ENCODE results near the gene EPB41L4A.
A peak's percentile ranks its signal among the peaks of the same experiment; 100 is the strongest.
"Not testable (repeated sequence)": the region's sequence is repeated elsewhere in the genome, so short reads cannot be mapped to it uniquely, and the experiment has no call there.

The EPB41L4A gene

DNA sequence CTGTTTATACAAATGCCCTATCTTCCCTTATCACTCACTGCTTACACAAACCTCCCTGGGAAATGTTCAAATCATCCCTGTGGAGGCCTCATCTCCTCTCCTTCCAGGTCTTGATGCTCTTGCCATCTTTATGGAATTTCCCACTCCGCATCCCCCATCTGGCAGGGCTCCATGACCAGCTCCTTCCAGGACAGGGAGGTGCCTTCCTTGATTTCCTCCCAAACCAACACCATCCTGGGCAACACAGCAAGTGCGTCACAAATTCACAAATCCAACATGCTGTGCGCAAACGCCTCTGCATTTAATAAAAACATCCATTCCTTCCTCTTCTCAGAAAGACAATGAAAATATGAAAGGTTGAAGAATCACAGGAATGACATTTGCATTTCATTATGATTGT lies 51.7 kb downstream of the EPB41L4A start:
- no peak overlapping the region for H2AFZ ChIP-seq (ENCODE audit: low read length)
- no peaks in the 10 kb centered on the region for H3K79me2 ChIP-seq (ENCODE audit: insufficient read depth, low read length)
- no peaks in the 10 kb centered on the region for H3K4me1 ChIP-seq (ENCODE audit: insufficient read depth, low read length, poor library complexity, severe bottlenecking)
- no peak overlapping the region for H3K4me3 ChIP-seq (ENCODE audit: low read length, poor library complexity, severe bottlenecking)
- H3K36me3 ChIP-seq (ENCODE audit: insufficient read depth, low read length) = no peaks in the 10 kb centered on the region
- no peaks in the 10 kb centered on the region for H3F3A ChIP-seq (ENCODE audit: low read depth)
- H3K4me2 ChIP-seq (ENCODE audit: low read depth, low read length, poor library complexity, severe bottlenecking) = no peak overlapping the region
- H4K20me1 ChIP-seq (ENCODE audit: insufficient read depth, low read length, poor library complexity, severe bottlenecking) = no peaks in the 10 kb centered on the region
- H3K9ac ChIP-seq (ENCODE audit: low read depth, low read length, poor library complexity, severe bottlenecking) = no peak overlapping the region
- no peaks in the 10 kb centered on the region for H3K9me3 ChIP-seq (ENCODE audit: insufficient read depth, low read depth, low read length)
- no peaks in the 10 kb centered on the region for H3K9me2 ChIP-seq (replicated peaks; ENCODE audit: low read depth, low read length)
- no peak for TF ChIP-seq EZH2phosphoT487 (IDR thresholded peaks at IDR 0.05; ENCODE audit: borderline replicate concordance)
- TF ChIP-seq, protein P1, sequence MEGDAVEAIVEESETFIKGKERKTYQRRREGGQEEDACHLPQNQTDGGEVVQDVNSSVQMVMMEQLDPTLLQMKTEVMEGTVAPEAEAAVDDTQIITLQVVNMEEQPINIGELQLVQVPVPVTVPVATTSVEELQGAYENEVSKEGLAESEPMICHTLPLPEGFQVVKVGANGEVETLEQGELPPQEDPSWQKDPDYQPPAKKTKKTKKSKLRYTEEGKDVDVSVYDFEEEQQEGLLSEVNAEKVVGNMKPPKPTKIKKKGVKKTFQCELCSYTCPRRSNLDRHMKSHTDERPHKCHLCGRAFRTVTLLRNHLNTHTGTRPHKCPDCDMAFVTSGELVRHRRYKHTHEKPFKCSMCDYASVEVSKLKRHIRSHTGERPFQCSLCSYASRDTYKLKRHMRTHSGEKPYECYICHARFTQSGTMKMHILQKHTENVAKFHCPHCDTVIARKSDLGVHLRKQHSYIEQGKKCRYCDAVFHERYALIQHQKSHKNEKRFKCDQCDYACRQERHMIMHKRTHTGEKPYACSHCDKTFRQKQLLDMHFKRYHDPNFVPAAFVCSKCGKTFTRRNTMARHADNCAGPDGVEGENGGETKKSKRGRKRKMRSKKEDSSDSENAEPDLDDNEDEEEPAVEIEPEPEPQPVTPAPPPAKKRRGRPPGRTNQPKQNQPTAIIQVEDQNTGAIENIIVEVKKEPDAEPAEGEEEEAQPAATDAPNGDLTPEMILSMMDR (conservative IDR thresholded peaks at IDR 0.05; ENCODE audit: low read length) = no peak
- no peaks in the 10 kb centered on the region for H3K27me3 ChIP-seq (ENCODE audit: insufficient read depth, low read length, poor library complexity, severe bottlenecking)

DNA sequence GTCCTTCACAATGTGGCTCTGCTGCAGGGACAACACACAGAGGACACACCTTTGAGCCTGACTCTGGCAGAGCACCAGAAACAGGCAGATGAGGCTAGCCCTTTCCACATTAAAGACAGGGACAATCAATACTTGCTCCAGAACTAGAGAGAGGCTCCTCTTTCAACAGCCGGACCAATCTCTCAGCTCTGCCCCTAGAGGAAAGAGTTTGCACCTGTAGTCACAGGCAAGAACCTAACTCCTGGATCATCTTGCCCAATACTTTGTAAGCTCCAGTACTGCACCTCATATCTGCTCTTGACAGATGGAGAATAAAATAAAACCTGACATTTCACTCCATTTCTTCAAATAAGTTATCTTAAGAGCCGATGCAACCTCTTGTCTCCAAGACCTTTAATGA lies 52.1 kb downstream of the EPB41L4A start:
- Histone ChIP-seq H3K9ac (ENCODE audit: low read depth, low read length, poor library complexity, severe bottlenecking) (no peak overlapping the region), H2AFZ (ENCODE audit: low read length) (no peak overlapping the region), H3K9me2 (replicated peaks; ENCODE audit: low read depth, low read length) (no peaks in the 10 kb centered on the region), H3K9me3 (ENCODE audit: insufficient read depth, low read depth, low read length) (no peaks in the 10 kb centered on the region), H3K4me2 (ENCODE audit: low read depth, low read length, poor library complexity, severe bottlenecking) (no peak overlapping the region), H3K79me2 (ENCODE audit: insufficient read depth, low read length) (no peaks in the 10 kb centered on the region), H3F3A (ENCODE audit: low read depth) (no peaks in the 10 kb centered on the region), H3K36me3 (ENCODE audit: insufficient read depth, low read length) (no peaks in the 10 kb centered on the region), H3K4me1 (ENCODE audit: insufficient read depth, low read length, poor library complexity, severe bottlenecking) (no peaks in the 10 kb centered on the region), H3K27me3 (ENCODE audit: insufficient read depth, low read length, poor library complexity, severe bottlenecking) (no peaks in the 10 kb centered on the region), H4K20me1 (ENCODE audit: insufficient read depth, low read length, poor library complexity, severe bottlenecking) (no peaks in the 10 kb centered on the region), H3K4me3 (ENCODE audit: low read length, poor library complexity, severe bottlenecking) (no peak overlapping the region)
- TF ChIP-seq, protein P1 (conservative IDR thresholded peaks at IDR 0.05; ENCODE audit: low read length) = peak; percentile 55
- no peak for TF ChIP-seq EZH2phosphoT487 (IDR thresholded peaks at IDR 0.05; ENCODE audit: borderline replicate concordance)

DNA sequence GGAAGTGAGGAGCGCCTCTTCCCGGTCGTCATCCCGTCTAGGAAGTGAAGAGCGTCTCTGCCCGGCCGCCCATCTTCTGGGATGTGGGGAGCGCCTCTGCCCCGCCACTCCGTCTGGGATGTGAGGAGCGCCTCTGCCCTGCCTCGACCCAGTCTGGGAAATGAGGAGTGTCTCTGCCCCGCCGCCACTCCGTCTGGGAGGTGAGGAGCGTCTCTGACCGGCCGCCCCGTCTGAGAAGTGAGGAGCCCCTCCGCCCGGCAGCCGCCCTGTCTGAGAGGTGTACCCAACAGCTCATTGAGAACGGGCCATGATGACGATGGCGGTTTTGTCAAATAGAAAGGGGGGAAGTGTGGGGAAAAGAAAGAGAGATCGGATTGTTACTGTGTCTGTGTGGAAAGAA lies 58.3 kb downstream of the EPB41L4A start:
- H3F3A ChIP-seq (ENCODE audit: low read depth); H3K36me3 ChIP-seq (ENCODE audit: insufficient read depth, low read length); H3K9me3 ChIP-seq (ENCODE audit: insufficient read depth, low read depth, low read length); H3K4me3 ChIP-seq (ENCODE audit: low read length, poor library complexity, severe bottlenecking); H3K4me1 ChIP-seq (ENCODE audit: insufficient read depth, low read length, poor library complexity, severe bottlenecking); H3K9ac ChIP-seq (ENCODE audit: low read depth, low read length, poor library complexity, severe bottlenecking); H3K79me2 ChIP-seq (ENCODE audit: insufficient read depth, low read length); H3K4me2 ChIP-seq (ENCODE audit: low read depth, low read length, poor library complexity, severe bottlenecking); H3K27me3 ChIP-seq (ENCODE audit: insufficient read depth, low read length, poor library complexity, severe bottlenecking); H2AFZ ChIP-seq (ENCODE audit: low read length); H3K9me2 ChIP-seq (replicated peaks; ENCODE audit: low read depth, low read length); H4K20me1 ChIP-seq (ENCODE audit: insufficient read depth, low read length, poor library complexity, severe bottlenecking): not testable (repeated sequence)

DNA sequence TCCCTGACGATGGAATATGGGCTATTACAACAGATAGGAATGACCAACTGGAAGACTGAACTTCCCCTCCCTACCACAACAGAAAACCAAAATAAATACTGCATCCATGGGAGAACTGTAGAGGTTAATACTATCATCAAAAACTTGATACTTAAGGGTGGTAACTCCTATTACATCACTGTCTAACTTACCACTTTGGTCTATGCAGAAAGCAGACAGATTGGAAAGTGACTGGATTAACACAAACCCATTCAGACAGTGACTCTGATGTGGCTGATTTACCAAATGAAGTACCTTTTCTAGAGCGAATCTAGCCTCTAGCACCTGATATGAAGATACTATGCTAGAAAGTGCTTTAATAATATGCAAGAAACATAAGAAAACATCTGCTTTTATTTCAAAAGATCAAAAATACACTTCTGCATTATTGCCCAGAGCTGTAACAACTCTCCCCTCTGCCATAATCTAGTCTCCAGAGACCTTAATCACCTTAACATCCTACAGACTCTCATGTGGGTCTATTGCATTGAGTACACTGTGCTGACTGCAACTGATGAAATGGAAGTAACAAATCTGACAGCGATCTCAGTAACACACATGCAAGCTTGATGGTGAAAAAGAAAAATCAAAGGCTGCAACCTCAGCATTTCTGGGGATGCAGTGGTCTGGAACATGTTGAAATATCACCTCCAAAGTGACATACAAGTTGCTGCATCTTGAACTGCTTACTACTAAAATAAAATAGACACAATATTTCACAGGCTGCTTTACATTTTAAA lies 62.7 kb downstream of the EPB41L4A start:
- Histone ChIP-seq H3K27me3 (ENCODE audit: insufficient read depth, low read length, poor library complexity, severe bottlenecking) (no peaks in the 10 kb centered on the region), H3K79me2 (ENCODE audit: insufficient read depth, low read length) (no peaks in the 10 kb centered on the region), H3F3A (ENCODE audit: low read depth) (no peaks in the 10 kb centered on the region), H3K4me1 (ENCODE audit: insufficient read depth, low read length, poor library complexity, severe bottlenecking) (no peaks in the 10 kb centered on the region), H3K9me2 (replicated peaks; ENCODE audit: low read depth, low read length) (no peaks in the 10 kb centered on the region), H3K36me3 (ENCODE audit: insufficient read depth, low read length) (no peaks in the 10 kb centered on the region), H2AFZ (ENCODE audit: low read length) (no peak overlapping the region), H3K4me3 (ENCODE audit: low read length, poor library complexity, severe bottlenecking) (no peak overlapping the region), H3K9ac (ENCODE audit: low read depth, low read length, poor library complexity, severe bottlenecking) (no peak overlapping the region), H4K20me1 (ENCODE audit: insufficient read depth, low read length, poor library complexity, severe bottlenecking) (no peaks in the 10 kb centered on the region), H3K9me3 (ENCODE audit: insufficient read depth, low read depth, low read length) (no peaks in the 10 kb centered on the region), H3K4me2 (ENCODE audit: low read depth, low read length, poor library complexity, severe bottlenecking) (no peak overlapping the region)
- TF ChIP-seq, protein P1 (conservative IDR thresholded peaks at IDR 0.05; ENCODE audit: low read length) = no peak
- no peak for TF ChIP-seq EZH2phosphoT487 (IDR thresholded peaks at IDR 0.05; ENCODE audit: borderline replicate concordance)
